Measurements from ENCODE around the gene CLHC1. TPM values are rescaled to one million over a fixed set of nuclear protein-coding genes. Genes with fewer than 3 reads are reported as not detected.
"Not testable (repeated sequence)": the region's sequence is repeated elsewhere in the genome, so short reads cannot be mapped to it uniquely, and the experiment has no call there.

The CLHC1 gene
- total RNA-seq, 4 donors from 2014 or later = 3.0 to 16.8 (median 3.8) TPM

GRCh38 chr2:55231546-55232083 lies 478 bp downstream of the CLHC1 start:
- Histone ChIP-seq H3K4me3 (peak overlapping the region; percentile 67 to 98), H3K9me3 (no peaks in the 10 kb centered on the region), H3K36me3 (peaks cover 4 to 31% of the 10 kb centered on the region in 2 donors), H3K27ac (peak overlapping the region; percentile 89 to 96 (median 90)), H3K27me3 (no peaks in the 10 kb centered on the region), H3K4me1 (peaks cover 4 to 46% (median 8%) of the 10 kb centered on the region in 3 donors)
- no peak for ATAC-seq
- TF ChIP-seq POLR2AphosphoS5 (IDR thresholded peaks at IDR 0.05) = no peak
- no peak for TF ChIP-seq POLR2A (IDR thresholded peaks at IDR 0.05)
- TF ChIP-seq EP300 (IDR thresholded peaks at IDR 0.05) = no peak
- no peak for TF ChIP-seq CTCF (IDR thresholded peaks at IDR 0.05)
- 4 to 14% methylated on average over 7 to 13 of the region's 13 CpGs for WGBS, 2 donors (ENCODE audit: low coverage in 1 of 2)

- peaks cover 4 to 46% (median 8%) of the 10 kb centered on the region in 3 donors for H3K4me1 ChIP-seq
- H3K9me3 ChIP-seq = no peaks in the 10 kb centered on the region
- H3K27me3 ChIP-seq = no peaks in the 10 kb centered on the region
- H3K36me3 ChIP-seq = peaks cover 4 to 20% of the 10 kb centered on the region in 2 donors
- TF ChIP-seq CTCF (IDR thresholded peaks at IDR 0.05) = no peak
- TF ChIP-seq POLR2AphosphoS5 (IDR thresholded peaks at IDR 0.05) = no peak
- TF ChIP-seq EP300 (IDR thresholded peaks at IDR 0.05) = no peak
- TF ChIP-seq POLR2A (IDR thresholded peaks at IDR 0.05) = no peak
- H3K4me3 ChIP-seq = no peak overlapping the region
- peak overlapping the region in 1 of 4 donors; percentile 28 for H3K27ac ChIP-seq
- ATAC-seq = no peak
- 98 to 100% methylated on average over 1 to 3 of the region's 3 CpGs for WGBS, 2 donors (ENCODE audit: low coverage in 1 of 2)
Measured at GRCh38 chr2:55230551-55230950, 1.5 kb downstream of the CLHC1 start.

- ATAC-seq = no peak
- H3K4me1 ChIP-seq = peaks cover 4 to 38% (median 5%) of the 10 kb centered on the region in 3 donors
- H3K36me3 ChIP-seq = peaks cover 0 to 7% of the 10 kb centered on the region in 2 donors
- TF ChIP-seq POLR2AphosphoS5 (IDR thresholded peaks at IDR 0.05) = no peak
- TF ChIP-seq POLR2A (IDR thresholded peaks at IDR 0.05) = no peak
- TF ChIP-seq CTCF (IDR thresholded peaks at IDR 0.05) = no peak
- TF ChIP-seq EP300 (IDR thresholded peaks at IDR 0.05) = no peak
- no peaks in the 10 kb centered on the region for H3K9me3 ChIP-seq
- no peaks in the 10 kb centered on the region for H3K27me3 ChIP-seq
- 81 to 90% methylated on average over 2 of the region's 2 CpGs for WGBS, 2 donors (ENCODE audit: low coverage in 1 of 2)
- H3K4me3 ChIP-seq = no peak overlapping the region
- H3K27ac ChIP-seq = no peak overlapping the region
Measured at GRCh38 chr2:55229221-55229620, 2.9 kb downstream of the CLHC1 start.

GRCh38 chr2:55228226-55228563 lies 3.9 kb downstream of the CLHC1 start:
- Histone ChIP-seq H3K36me3 (no peaks in the 10 kb centered on the region), H3K4me3 (no peak overlapping the region), H3K9me3 (no peaks in the 10 kb centered on the region), H3K27ac (no peak overlapping the region), H3K27me3 (no peaks in the 10 kb centered on the region), H3K4me1 (peaks cover 0 to 28% (median 0%) of the 10 kb centered on the region in 3 donors)
- no peak for ATAC-seq
- TF ChIP-seq POLR2A (IDR thresholded peaks at IDR 0.05) (no peak), POLR2AphosphoS5 (IDR thresholded peaks at IDR 0.05) (no peak), EP300 (IDR thresholded peaks at IDR 0.05) (no peak), CTCF (IDR thresholded peaks at IDR 0.05) (no peak)

GRCh38 chr2:55227437-55228225 lies 4.5 kb downstream of the CLHC1 start:
- not testable (repeated sequence) for H3K36me3 ChIP-seq, H3K27me3 ChIP-seq, H3K9me3 ChIP-seq, H3K4me3 ChIP-seq, ATAC-seq
- WGBS, 2 donors (ENCODE audit: low coverage in 1 of 2) = 63 to 71% methylated on average over 2 to 7 of the region's 7 CpGs
- Histone ChIP-seq H3K4me1 (peaks cover 0 to 32% (median 0%) of the 10 kb centered on the region in 3 donors), H3K27ac (peak overlapping the region in 1 of 4 donors; percentile 1)
